Chondrocyte (in vitro differentiated cells): Measurements from ENCODE around the gene ASF1A. TPM values are rescaled to one million over a fixed set of nuclear protein-coding genes. Genes with fewer than 3 reads are reported as not detected.

Experiments
- DNase-seq: peaks from one replicate; pipeline ENCODE4 v3.0.0; 2021; ENCODE audit warnings: mixed read lengths, low spot score
- H3K27ac Mint-ChIP-seq: one replicate; pipeline ENCODE4 v1.8.0; 2021; ENCODE audit warnings: mild to moderate bottlenecking, moderate library complexity, mixed read lengths; ENCODE audit not compliant: unreplicated experiment
- H3K27me3 Mint-ChIP-seq: 2 replicates; pipeline ENCODE4 v1.8.0; 2021; ENCODE audit warnings: low read depth, mixed read lengths
- H3K36me3 Mint-ChIP-seq: 2 replicates; pipeline ENCODE4 v1.8.0; 2021; ENCODE audit warnings: low read depth, mixed read lengths
- H3K4me1 Mint-ChIP-seq: 2 replicates; pipeline ENCODE4 v1.8.0; 2021; ENCODE audit warnings: low read depth, mild to moderate bottlenecking, mixed read lengths
- H3K4me3 Mint-ChIP-seq: one replicate; pipeline ENCODE4 v1.8.0; 2021; ENCODE audit warnings: mild to moderate bottlenecking, moderate library complexity, mixed read lengths; ENCODE audit not compliant: unreplicated experiment
- H3K9me3 Mint-ChIP-seq: 2 replicates; pipeline ENCODE4 v1.8.0; 2021; ENCODE audit warnings: low read depth, mixed read lengths
- total RNA-seq: library from RNA; stranded (reverse); gene quantifications from 3 replicates; pipeline ENCODE4 v1.2.1, GENCODE V29; 2021
- TF ChIP-seq, protein P1 (sequence below): fragments of 200-600 bp; sonication (generic); IDR thresholded peaks from 2 replicates; pipeline ENCODE4 v1.5.0; 2021; ENCODE audit warnings: antibody characterized with exemption, mild to moderate bottlenecking, moderate library complexity

Gene ASF1A
- total RNA-seq, 1 donor from 2014 or later, result 18.7 TPM

DNA sequence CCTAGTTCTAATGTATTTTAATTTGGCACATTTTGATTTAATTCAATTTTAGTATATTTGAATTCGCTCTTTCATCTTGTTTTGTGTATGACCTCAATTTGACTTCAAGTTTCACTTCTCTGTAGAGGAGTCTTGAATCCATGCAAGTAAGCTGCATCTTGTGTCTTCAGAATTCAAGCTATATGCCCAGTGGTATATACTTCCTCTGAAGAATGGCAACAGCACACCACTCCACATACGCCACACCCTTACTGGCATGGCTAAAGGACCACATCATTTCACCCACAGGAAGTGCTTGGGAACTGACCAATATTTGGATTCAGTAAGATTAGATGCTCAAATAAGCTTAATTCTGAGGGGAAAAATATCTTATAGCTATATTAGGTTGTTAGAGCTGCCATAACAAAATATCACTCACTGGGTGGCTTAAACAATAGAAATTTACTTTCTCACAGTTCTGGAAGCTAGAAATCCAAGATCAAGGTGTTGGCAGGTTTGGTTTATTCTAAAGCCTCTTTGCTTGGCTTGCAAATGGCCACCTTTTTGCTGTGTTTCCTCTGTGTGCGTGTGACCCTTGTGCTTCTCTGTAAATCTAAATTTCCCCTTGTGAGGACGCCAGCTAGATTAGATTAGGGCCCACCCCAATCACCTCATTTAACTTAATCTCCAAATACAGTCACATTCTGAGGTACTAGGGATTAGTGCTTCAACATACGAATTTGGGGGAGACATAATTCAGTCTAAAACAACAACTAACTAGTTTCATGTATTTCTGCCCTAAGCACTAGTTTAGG is 2.8 kb upstream of the ASF1A start:
- peaks cover 30% of the 10 kb centered on the region for H3K4me1 Mint-ChIP-seq
- H3K27ac Mint-ChIP-seq, result no peak overlapping the region
- H3K9me3 Mint-ChIP-seq, result no peaks in the 10 kb centered on the region
- H3K36me3 Mint-ChIP-seq, result peaks cover 1% of the 10 kb centered on the region
- no peak for DNase-seq
- H3K27me3 Mint-ChIP-seq, result no peaks in the 10 kb centered on the region
- no peak overlapping the region for H3K4me3 Mint-ChIP-seq
- TF ChIP-seq, protein P1, sequence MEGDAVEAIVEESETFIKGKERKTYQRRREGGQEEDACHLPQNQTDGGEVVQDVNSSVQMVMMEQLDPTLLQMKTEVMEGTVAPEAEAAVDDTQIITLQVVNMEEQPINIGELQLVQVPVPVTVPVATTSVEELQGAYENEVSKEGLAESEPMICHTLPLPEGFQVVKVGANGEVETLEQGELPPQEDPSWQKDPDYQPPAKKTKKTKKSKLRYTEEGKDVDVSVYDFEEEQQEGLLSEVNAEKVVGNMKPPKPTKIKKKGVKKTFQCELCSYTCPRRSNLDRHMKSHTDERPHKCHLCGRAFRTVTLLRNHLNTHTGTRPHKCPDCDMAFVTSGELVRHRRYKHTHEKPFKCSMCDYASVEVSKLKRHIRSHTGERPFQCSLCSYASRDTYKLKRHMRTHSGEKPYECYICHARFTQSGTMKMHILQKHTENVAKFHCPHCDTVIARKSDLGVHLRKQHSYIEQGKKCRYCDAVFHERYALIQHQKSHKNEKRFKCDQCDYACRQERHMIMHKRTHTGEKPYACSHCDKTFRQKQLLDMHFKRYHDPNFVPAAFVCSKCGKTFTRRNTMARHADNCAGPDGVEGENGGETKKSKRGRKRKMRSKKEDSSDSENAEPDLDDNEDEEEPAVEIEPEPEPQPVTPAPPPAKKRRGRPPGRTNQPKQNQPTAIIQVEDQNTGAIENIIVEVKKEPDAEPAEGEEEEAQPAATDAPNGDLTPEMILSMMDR, result no peak

DNA sequence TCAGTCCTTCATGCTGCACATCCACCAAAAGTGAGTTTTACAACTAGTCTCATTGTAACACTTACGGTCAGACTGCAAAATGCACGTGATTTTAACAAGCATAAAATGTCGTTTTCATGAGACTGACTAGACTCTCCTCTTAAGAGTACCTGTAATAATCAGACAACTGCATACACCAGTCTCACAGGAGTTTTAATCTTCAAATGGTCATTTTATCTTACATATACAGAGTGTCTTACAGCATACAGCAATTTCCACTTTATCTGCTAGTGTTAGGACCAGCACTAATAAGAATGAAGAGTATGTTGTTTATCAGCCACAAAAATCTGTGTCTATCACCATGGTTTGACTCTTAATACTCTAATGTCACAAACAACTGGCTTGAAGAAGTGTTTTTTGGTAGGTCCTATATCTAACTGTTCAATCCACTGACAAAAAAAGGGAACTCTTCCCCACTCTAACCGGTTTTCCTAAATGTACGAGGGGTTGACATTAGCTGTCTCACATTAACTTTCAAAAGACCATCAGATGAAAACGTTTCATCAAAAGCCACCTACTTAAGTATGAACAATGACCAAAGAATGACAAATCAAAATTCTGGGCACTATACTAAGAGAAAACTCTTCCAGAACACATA is 1.5 kb upstream of the ASF1A start:
- peak overlapping the region; percentile 98 for H3K27ac Mint-ChIP-seq
- no peaks in the 10 kb centered on the region for H3K9me3 Mint-ChIP-seq
- H3K27me3 Mint-ChIP-seq, result no peaks in the 10 kb centered on the region
- H3K4me1 Mint-ChIP-seq, result peaks cover 33% of the 10 kb centered on the region
- TF ChIP-seq, protein P1, result no peak
- H3K4me3 Mint-ChIP-seq, result peak overlapping the region; percentile 87
- DNase-seq, result no peak
- H3K36me3 Mint-ChIP-seq, result peaks cover 2% of the 10 kb centered on the region

DNA sequence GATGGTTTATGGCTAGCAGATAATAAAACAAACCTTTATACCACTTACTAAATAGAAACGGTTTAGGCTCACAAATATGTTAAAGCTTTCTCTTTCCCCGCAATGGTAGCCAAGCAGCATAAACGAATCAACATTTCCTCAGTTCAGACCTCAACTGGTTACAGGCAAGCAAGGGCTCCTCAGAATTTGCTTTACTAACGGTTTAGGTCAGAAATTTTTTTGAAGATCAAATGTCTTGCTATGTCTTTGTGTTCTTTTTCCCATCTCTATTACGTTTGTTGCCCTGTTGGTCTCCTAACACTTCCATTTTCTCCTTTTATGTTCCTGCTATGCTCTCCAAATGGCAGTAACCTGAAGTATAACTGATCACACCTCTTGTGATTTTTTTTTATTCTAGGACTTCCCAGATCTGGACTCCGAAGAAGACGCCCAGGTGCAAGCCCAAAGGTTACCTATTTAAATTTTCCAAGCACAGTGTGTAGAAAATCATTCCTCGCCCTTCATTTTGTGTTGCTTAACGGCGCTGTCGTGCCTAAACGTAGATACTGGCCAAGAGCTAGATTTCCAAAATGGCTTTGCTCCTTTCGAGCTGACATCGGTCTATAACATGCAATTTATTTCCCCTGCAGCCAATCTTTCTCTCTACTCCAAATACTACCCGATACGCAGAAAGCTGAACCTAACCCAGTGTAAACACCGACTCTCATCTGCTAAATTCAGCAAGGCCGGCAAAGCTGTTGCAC is 717 bp upstream of the ASF1A start:
- TF ChIP-seq, protein P1, result no peak
- peak overlapping the region; percentile 98 for H3K27ac Mint-ChIP-seq
- peaks cover 39% of the 10 kb centered on the region for H3K4me1 Mint-ChIP-seq
- H3K9me3 Mint-ChIP-seq, result no peaks in the 10 kb centered on the region
- peak overlapping the region; percentile 87 for H3K4me3 Mint-ChIP-seq
- H3K36me3 Mint-ChIP-seq, result peaks cover 7% of the 10 kb centered on the region
- H3K27me3 Mint-ChIP-seq, result no peaks in the 10 kb centered on the region
- DNase-seq, result no peak

DNA sequence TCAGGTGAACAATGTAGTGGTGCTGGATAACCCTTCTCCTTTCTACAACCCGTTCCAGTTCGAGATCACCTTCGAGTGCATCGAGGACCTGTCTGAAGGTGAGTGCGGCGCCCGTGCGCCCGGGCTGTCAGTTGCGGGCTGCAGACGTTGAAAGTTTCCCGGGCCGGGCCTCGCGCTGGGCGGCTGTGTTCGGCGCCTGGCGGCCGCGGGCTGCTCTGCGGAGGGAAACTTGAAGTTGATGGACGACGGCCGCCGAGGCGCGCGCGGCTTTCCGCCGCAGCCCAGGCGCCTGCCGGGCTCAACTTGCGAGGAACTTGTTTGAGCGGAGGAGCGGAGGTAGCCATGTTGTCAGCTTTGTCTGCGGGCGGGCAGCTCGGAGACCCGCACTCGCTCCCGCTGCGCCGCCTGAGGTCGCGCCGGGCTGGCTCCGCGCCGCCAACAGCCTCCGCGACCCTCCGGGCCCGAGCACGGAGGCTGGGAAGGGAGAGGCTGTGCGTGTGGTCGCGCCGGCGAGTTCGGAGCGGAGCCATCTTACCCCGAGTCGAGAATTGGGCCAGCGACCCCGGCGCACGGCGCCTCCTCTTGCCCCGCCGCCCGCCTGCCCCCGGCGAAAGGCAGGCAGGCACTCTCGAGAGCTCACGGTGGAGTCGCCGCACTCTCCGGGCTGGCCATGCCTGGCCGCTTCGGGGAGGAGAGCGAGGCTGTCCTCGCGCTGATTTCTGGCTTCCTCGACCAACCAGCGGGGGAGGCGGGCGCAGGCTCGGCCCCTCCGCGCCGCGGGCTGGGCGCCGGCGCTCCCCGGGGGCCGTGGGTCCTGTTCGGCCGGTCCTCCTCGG is 691 bp downstream of the ASF1A start:
- Mint-ChIP-seq H3K27me3 (no peaks in the 10 kb centered on the region), H3K36me3 (peaks cover 14% of the 10 kb centered on the region), H3K4me1 (peaks cover 48% of the 10 kb centered on the region), H3K9me3 (no peaks in the 10 kb centered on the region), H3K4me3 (peak overlapping the region; percentile 87), H3K27ac (peak overlapping the region; percentile 98)
- no peak for DNase-seq
- TF ChIP-seq, protein P1, result no peak

DNA sequence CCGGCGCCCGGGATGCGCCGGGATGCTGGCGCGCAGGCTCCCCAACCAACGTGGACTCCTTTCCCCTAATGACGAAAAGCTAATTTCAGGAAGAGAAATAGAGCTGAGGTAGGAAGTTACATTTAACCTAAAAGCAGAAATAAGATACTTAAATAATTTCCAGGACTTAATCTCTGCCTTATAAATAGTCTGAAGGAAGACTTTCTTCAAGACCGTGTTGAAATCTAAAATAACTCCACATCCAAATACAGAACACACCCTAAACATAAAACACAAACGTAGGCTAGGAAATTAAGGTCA is 1.3 kb downstream of the ASF1A start:
- H3K4me1 Mint-ChIP-seq, result peaks cover 53% of the 10 kb centered on the region
- no peaks in the 10 kb centered on the region for H3K9me3 Mint-ChIP-seq
- H3K36me3 Mint-ChIP-seq, result peaks cover 14% of the 10 kb centered on the region
- TF ChIP-seq, protein P1, result no peak
- H3K27me3 Mint-ChIP-seq, result no peaks in the 10 kb centered on the region
- peak overlapping the region; percentile 93 for H3K27ac Mint-ChIP-seq
- DNase-seq, result no peak
- peak overlapping the region; percentile 87 for H3K4me3 Mint-ChIP-seq
